HG02884 (cell line): ENCODE data around the gene BDKRB2.

ENCODE experiments used
- ATAC-seq: cut with Tn5 transposase; IDR thresholded peaks from one replicate; pipeline ENCODE4 v1.9.1; 2021; ENCODE audit warnings: mild to moderate bottlenecking, moderate library complexity; ENCODE audit not compliant: unreplicated experiment

Gene BDKRB2

DNA sequence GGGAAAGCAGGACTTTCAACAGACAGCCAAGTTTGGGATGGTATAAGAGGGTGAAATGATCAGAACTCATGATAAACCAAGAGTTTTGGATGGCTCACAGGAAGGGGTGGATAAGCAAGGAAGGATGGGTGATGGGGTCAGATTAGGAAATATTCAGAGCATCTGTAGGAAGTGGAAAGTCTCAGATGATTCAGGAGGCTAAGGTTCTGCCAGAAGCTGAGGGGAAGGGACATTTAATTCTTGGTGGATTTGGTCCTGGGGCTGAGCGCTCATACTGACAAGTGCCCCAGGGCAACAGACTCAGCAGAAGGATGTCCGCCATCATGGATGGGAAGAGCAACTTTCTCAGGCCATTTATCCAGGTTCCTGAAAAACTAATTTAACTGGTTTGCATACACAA lies 28.4 kb upstream of the BDKRB2 start:
- no peak for ATAC-seq

DNA sequence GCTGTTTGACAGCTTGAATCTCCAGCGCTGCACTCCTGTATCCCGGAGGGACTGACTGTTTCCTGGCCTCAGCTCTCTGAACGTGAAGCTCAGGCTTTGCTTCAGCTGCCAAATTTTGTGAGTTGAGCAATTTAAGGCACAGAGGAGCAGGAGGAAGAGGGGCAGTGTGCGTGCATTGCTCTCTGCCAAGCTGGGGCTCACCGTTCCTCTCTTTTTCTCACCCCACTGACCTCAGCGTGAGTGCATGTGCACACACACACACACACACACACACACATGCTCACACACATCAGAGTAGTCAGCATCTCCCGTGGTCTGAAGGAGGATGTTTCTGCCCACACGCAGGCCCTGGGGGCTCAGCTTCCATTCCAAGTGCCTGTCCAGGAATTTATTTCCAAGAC lies 27.8 kb upstream of the BDKRB2 start:
- no peak for ATAC-seq

DNA sequence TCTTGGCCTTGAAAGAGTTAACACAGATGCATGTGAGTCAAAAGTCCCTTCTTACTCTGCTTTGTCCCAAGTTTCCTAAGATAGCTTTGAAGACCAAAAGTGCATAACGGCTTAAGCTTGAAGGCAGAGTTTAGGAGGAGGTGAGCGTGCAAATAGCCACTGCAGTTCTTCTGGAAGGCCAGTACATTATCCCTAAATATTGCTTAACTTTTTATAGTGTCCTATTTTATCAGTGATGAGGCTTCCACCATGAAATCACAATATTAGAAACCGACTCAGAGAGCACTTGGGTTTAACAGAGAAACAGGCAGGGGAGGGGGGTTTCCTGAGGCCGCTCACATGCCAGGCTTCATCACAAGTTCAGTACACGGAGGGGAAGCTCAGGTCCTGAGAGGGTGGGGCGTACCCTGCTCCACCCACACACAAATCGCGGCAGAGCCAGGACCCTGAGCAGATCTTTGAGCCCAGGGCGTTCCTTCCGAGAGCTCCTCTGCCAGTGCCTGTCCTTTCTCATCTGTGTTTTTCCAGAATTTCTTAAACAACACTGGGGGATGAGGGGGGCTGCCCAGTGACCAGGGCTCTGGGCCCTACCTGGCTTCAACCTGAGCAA lies 26.8 kb upstream of the BDKRB2 start:
- ATAC-seq: peak; percentile 67

DNA sequence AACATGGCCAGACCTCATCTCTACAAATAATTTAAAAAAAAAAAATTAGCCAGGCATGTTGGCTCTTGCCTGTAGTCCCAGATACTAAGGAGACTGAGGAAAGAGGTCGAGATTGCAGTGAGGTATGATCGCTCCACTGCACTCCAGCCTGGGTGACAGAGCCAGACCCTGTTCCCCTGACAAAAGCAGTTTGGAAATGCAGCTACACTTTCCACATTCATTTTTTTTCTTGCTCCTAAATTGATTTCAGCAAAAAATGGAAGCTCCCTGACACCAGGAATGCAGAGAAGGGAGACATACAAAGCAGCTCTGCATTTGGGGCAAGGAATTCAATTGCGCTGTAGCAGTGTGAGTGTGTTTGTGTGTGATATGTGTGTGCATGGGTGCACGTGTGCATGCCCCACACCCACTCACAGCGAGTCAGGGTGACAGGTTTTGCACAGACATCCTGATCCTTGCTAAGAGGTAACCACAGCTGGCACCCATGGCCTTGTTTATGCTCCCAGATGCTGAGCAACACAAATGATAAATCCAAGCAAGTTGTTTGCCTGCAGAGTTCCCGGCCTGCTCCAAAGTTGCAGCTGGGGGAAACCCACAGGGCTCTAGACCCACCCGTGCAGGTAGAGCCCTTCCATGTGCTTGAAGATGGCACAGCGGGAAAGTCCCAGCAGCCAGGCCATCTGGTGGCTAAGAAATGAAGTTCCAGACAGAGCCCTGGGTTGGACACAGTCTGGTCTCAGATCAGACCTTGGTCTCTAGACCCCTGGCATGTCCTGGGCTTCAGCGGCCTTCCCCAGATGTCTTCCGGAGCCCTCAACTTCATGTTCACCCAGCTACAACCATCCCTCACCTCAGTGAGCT lies 25.9 kb upstream of the BDKRB2 start:
- ATAC-seq: no peak

DNA sequence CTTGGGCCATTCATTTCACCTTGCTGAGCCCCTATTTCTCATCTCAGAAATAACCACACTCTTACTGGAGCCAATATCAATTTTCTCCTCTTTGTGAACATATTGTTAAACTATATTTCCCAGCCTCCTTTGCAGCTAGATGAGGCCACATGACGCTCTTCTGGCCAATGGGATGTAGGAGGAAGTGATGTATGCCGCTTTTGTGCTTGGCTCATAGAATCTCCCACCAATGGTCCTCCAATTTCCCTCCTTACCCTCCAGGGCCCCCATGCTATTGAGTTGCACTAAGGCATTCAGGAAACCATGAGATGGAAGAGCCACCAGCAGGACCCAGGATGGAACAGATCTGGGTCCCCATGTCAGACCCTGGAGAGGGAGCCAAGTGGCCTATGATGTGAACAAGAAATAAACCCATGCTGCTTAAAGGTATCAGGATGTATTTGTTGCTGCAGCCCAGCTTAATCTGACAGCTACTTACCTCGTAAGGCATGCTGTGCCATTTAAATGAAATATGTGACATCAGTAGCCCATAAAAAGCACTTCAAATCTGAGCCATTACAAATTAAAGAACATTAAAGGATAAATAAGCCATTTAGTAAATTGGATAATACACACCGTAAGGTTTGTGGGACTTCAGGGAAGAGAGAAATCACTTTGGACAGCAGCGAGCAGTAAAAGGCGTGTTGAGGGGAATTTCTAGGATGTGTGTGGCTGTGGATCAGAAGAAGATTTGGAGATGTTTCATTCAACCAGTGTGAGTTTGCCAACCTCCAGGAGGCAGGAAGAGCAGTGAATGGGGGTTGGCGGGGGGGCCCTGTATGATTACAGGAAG lies 24.4 kb upstream of the BDKRB2 start:
- ATAC-seq: no peak

DNA sequence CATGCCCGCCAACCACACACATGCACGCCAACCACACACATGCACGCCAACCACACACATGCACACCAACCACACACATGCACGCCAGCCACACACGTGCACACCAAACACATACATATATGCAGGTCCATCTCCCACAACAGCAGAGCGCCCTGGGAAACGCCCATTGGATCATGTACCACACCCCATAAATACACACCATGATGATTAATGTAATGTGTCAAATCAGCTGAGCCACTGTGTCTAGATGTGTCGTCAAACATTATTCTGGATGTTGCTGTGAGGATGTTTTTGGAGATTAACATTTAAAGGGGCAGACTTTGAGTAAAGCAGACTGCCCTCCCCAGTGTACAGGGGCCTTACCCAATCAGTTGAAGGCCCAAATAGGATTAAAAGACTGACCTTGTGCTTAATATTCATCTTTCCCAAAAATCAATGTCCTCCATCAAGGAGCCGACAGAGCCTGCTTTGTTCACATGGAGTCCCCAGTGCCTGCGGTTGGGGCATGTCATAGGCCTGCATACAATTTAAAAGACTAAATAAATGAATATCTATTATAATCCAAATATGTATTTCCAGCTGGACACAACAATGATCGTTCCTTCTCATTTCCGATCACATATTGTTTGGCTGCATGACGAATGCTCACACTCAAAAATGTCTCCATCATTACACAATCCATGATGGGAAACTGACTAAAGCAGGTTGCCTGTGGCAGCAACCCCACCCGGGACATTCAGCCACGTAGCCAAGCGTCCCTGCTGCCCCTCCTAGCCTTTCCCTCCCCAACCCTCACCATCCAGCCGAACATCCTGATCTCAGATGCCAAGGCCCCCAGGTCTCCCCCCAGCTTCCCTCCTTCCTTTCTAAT lies 23.2 kb upstream of the BDKRB2 start:
- ATAC-seq: no peak

DNA sequence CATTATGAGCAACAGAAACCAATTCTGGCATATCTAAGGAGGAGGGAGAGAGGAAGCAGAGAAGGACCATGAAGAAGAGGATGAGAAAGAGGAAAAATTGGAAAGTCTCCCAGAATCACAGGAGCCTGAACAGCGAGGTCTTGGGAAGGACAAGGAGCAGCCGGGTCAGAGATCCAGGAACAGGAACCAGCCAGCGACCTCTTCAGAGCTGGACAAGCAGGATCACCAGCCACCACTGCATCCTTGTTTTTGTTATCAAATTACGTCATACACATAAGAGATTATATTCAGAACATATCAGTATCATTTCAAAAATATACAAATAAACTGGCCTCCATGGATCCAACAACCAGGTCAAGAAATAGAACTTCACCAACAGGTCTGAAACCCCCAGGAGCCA lies 22.1 kb upstream of the BDKRB2 start:
- no peak for ATAC-seq

DNA sequence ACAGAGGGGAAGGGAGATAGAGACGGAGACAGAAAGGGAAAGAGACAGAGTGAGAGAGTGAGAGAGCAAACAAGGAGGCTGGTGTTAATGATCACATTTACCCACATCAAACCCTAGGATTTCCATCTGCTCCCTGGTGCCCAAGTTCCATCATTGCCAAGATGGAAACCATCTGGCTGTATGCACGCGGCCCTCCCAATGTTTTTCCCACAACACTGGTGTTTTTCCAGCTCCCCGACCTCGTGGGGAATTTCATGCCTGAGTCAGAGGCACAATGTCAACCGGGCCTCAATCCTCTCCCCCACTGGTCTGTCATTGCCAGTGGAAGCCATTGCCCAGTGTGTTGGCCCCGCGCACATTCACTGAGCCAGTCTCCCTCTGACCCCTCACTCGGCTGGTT lies 19.9 kb upstream of the BDKRB2 start:
- ATAC-seq: no peak

DNA sequence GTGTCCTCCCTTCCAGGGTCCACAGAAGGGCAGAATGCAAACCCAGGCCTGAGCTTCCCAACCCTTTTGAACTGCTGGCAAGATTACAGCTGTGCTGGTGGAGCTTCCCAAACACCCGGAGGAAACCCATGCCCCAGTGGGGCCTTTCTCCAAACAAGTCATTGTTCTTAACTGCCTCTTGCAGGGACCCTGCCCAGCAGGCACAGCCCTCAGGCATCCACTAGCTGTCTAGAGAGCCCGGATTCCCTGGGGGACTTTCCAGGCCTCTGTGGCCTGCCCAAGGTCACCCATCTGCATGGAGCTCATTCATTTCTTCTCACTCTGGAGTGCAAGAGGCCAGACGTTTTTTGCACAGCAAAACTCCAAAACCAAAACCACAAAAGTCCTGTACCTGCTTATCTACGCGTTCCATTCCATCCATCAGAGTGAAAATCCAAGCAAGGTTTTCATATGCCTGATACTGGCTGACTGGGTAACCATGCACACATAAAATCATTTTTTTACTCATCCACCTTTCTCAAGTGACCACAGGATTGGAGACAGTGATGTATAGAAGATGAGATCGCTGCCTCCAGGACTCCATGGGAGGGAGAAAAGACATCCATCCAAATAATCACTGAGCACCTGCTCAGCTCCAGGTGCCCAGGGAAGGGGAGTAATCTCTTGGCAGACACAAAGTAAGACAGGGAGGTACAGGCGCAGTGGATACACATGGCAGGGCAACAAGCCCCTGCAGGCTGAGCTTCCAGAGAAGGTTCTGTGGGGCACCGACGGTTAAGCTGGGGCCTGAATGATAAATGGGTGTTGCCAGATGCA lies 17.2 kb upstream of the BDKRB2 start:
- no peak for ATAC-seq

DNA sequence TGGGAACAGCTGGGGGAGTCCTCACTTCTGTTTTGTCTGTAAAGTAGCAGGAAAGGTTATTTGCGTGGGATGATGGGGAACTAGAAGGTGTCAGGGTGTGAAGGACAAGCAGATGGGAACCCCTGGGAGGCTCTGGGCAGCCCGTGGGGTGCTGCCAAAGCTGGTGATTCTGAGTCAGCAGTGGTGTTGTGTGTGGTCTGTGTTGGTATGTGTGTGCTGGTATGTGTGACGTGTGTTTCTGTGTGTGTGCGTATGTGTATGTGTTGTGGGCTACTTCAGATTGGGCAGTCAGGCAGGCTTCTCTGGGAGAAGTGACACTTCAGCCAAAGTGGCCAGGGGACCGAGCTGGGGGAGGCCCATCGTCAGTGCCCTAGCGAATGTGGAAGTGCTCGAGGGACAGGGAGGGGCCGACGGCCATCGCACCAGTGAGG lies 15.3 kb upstream of the BDKRB2 start:
- ATAC-seq: no peak

DNA sequence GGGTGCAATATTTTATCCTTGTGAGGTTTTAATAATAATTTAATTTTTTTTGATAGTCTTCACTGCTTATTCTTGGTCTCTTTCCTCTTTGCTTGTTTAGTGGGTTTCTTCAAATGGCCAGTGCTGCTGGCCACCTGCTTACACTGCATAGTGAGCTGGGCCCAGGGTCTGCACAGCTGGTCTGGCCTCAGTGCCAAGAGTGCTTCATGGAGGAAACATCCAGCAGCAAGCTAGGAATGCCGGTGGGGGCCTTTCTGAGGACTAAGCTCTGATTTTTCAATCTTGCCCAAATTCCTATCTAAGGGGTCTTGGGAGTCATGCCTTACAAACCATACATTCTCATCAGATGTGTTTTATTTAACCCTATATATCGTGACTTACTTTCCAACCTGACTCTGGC lies 13.3 kb upstream of the BDKRB2 start:
- ATAC-seq: no peak

DNA sequence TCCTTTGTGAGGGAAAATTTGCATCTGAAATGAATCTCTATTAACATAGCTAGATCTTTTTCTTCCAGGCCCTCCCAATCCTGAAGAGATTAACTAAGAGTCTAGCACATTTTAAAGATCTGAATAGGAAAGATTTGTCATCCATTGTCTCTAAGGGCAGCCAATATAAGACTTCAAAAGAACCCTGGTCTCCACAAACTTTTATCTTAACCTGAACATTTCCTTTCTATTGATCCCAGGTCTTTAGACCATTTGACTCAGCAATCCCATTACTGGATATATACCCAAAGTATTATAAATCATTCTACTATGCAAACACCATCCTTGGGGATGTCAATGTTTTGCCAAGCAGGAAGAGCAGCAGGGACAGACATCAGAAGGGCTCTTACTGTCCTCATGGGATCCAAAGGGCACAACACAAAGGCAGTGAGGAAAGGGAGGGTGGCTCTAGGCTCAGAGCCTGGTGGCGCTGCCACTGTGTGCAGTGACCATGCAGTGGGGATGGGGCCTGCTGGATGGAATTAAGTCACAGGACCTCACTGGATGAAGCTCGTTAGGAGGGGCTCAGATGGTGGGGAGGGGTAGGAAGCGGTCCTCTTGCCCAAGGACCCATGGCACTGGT lies 12.7 kb upstream of the BDKRB2 start:
- no peak for ATAC-seq

DNA sequence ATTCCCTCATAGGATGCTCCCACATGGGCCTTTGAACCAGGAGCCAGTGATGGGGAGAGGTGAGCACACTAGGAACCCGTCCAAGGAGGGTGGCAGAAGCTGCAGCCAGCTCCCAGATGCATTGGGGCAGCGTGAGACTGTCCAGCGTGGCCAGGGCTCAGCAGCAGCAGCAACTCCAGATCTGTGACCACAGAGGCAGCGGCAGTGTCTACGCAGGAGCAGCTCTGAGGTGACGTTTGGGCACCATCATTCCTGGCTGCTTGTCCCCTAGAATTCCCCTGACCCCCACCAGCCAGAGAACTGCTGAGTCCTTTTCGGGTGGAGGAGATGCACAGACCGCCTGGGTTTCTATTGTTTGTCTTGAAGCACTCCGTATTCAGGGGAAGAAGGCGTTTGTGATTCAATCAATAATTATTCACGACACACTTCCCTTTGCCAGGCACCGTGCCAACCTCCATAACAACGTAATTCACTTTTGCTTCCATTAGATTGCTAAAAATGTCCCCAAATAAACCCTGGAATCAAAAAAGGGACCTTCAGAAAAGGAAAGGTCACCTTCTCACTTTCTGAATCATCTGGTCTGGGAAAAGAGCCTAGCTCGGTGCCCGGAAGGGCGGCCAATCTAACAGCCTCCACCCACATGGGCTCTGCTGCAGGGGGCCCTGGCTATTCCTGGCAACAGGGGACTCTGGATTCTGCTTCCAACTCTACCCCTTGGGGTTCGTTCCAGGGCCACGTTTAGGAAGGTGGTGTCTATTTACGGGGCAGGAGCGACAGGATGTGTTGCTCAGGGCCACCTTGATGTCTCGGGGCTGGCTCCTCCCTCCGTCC lies 11.4 kb upstream of the BDKRB2 start:
- no peak for ATAC-seq

DNA sequence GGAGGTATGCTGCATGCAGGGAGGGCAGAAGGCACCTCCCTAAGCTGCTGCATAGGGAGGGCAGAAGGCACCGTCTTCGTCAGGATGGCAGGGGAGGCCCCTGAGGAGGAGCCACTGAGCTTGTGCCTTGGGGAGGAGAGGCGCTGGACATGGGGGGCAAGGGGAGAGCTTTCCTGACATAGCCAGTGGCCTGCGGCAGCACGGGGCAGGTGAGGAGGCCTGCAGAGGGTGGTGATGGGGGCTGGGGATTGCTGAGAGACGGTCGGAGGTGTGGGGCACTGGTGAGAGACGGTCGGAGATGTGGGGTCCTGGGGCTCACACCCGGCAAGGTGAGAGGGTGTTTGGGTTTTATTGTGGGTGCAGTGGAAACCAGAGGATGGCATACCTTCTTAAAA lies 10.4 kb upstream of the BDKRB2 start:
- no peak for ATAC-seq

DNA sequence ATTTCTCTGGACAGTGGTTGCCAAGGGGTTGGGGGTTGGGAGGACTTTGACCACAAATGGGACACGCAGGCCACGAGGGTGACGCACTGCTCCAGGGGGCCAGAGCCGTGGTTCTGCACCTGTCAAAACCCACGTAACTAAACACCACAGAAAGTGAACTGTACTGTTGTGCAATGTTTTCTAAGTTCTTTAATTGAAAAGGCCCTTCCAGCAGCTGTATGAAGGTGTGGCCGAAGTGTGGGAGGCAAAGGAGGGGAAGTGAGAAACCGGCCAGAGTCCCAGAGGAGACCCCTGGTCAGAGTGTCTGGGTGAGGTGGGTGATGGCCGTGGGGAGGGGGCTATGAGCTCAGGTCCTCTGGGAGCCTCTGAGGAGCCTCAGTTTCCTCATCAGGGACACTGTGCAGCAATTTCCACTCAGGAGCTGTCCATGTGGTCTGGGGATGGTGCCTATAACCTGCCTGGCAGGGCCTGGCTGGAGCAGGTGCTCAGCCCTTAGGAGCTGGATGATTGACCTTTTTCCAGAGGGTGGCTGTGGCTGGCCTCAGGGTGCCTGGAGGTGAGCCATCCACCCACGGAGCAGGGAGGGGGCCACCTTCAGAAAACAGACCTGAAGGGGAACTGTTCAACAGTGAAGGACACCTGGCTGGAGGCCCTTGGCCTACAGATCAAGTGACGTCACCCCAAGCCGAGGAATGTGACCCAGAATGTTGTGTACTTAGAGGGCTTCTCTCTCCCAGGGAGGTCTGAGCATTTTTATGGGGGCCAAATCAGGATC lies 9.8 kb upstream of the BDKRB2 start:
- ATAC-seq: no peak

DNA sequence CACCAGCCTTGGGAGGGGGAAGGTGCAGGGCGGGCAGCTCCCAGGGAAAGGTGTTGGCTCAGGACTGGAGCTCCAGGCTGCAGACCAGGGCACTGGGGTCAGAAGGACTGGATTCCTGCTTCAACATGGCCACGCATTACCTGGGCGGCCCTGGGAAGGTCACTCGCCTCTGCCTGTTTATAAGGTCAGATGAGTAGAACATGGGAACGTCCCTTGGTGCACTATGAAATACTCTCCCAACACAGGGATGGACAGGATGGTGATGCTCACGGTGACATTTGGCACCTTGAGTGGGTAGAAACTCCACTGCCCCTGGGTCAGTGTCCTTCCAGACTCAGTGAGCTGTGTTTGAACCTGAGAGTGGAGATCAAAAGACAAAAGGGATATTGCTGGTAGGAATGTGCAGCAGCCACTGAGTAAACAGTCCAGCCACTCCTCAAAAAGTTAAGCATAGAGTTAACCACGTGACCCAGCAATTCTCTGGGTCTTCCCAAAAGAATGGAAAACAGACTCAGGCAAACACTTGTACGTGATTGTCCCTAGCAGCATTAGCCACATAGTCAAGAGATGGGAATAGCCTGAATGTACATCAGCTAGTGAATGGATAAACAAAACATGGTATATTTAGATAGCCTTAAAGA lies 9.1 kb upstream of the BDKRB2 start:
- ATAC-seq: no peak

DNA sequence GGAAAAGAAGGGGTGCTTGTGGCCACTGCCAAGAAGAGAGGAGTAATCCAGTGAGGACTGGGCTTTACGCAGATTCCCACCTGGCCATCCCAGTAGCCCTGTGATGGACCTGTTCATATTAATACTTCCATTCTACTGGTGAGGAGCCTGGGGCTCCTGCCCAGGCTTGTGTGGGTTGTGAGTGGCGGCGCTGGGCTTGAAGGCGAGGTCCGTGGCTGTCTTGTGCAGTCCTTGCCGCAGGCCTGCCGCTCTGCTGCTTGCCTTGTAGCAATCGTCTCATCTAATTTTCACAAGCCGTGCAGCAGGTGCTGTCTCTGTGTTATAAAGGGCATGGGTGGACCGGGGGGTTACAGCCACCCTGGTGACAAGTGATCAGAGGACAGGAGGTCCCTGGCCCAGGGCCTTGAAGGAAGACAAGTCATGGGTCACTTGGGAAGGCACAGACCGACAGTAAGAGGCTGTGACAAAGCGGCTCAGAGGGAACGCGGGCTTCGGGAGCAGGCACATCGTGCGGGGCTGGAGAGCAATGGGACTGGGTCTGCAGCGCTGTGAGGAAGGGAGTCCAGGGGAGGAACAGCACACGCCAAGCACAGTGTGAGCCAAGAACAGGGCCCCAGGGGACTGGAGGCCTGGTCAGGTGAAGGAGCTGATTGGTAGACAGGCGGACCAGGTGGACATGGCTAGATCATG lies 7.3 kb upstream of the BDKRB2 start:
- no peak for ATAC-seq
